ENCODE data around the gene ASTN2.

DNA sequence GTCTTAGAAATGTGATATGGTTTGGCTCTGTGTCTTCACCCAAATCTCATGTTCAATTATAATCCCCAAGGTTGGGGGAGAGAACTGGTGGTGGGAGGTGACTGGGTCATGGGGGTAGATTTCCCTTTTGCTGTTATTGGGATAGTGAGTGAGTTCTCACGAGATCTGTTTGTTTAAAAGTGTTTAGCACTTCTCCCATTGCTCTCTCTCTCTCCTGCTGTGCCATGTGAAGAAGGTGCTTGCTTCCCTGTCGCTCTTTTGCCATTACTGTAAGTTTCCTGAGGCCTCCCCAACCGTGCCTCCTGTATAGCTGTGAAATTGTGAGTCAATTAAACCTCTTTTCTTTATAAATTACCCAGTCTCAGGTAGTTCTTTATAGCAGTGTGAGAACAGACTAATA is 203.6 kb downstream of the ASTN2 start:
- no peak for TF ChIP-seq POLR2A (IDR thresholded peaks at IDR 0.05)
- TF ChIP-seq, protein P1, sequence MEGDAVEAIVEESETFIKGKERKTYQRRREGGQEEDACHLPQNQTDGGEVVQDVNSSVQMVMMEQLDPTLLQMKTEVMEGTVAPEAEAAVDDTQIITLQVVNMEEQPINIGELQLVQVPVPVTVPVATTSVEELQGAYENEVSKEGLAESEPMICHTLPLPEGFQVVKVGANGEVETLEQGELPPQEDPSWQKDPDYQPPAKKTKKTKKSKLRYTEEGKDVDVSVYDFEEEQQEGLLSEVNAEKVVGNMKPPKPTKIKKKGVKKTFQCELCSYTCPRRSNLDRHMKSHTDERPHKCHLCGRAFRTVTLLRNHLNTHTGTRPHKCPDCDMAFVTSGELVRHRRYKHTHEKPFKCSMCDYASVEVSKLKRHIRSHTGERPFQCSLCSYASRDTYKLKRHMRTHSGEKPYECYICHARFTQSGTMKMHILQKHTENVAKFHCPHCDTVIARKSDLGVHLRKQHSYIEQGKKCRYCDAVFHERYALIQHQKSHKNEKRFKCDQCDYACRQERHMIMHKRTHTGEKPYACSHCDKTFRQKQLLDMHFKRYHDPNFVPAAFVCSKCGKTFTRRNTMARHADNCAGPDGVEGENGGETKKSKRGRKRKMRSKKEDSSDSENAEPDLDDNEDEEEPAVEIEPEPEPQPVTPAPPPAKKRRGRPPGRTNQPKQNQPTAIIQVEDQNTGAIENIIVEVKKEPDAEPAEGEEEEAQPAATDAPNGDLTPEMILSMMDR (IDR thresholded peaks at IDR 0.05) = no peak

Measured in Peyer's patch (tissue), 4 donors.